ENCODE measurements around the gene PRR29.

GRCh38 chr17:63966646-63967264 lies 31.4 kb upstream of the PRR29 start:
- TF ChIP-seq CTCF (conservative IDR thresholded peaks at IDR 0.05; ENCODE audit: low read length) (no peak), EZH2phosphoT487 (IDR thresholded peaks at IDR 0.05; ENCODE audit: borderline replicate concordance, low read depth, low read length) (no peak)
